Neutrophil (primary cell): ENCODE data around the gene TBC1D10A.

Experiments used
- H3K27ac ChIP-seq: fragments of 200-600 bp; sonication (generic); 2 replicates; pipeline ENCODE4 v1.5.1; 2016; ENCODE audit warnings: mild to moderate bottlenecking, moderate library complexity
- H3K27me3 ChIP-seq: fragments of 200-600 bp; sonication (generic); 2 replicates; pipeline ENCODE4 v1.6.0; 2016; ENCODE audit warnings: mild to moderate bottlenecking
- H3K36me3 ChIP-seq: fragments of 200-600 bp; sonication (generic); 2 replicates; pipeline ENCODE4 v1.5.1; 2017
- H3K4me1 ChIP-seq, 2 experiments: fragments of 200-600 bp in 1 of 2; sonication (generic) in 1 of 2; 1 replicate in 1 of 2; 2 replicates in 1 of 2; pipeline versions ENCODE4 v1.5.1 to v1.6.1; 2013 to 2016; ENCODE audit warnings: low read depth in 1 of 2, low read length in 1 of 2, mild to moderate bottlenecking in 1 of 2, moderate library complexity in 1 of 2; ENCODE audit not compliant: control insufficient read depth in 1 of 2, insufficient read depth in 1 of 2
- H3K4me3 ChIP-seq, 2 experiments: fragments of 200-600 bp in 1 of 2; sonication (generic) in 1 of 2; 1 replicate in 1 of 2; 2 replicates in 1 of 2; pipeline ENCODE4 v1.5.1; 2013 to 2016; ENCODE audit warnings: low read depth in 1 of 2, low read length in 1 of 2, mild to moderate bottlenecking in 1 of 2, moderate library complexity in 1 of 2
- H3K9me3 ChIP-seq: fragments of 200-600 bp; sonication (generic); 2 replicates; pipeline ENCODE4 v1.5.1; 2016
- CTCF ChIP-seq: fragments of 200-600 bp; sonication (generic); IDR thresholded peaks from 2 replicates; pipeline ENCODE4 v1.5.1; 2016; ENCODE audit warnings: antibody characterized with exemption

TBC1D10A gene

DNA sequence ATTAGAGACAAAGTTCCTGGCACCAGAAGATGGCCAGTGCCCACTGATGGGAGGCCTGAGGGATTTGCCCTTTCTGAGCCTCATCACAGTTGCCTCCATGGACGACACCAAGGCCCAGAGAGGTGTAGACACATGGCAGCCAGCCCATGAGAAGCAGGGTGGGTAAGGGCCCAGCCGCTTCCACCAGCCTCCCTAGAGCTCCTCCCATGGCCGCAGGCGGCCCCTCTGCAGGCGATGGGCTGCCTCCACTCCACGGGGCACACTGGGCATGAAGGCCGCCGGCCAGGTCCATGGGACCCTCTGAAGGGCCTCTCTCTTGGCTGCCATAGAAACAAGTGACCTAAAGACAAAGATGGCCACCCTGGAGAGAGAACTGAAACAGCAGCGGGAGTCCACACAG lies 44.6 kb upstream of the TBC1D10A start:
- H3K27me3 ChIP-seq, result no peaks in the 10 kb centered on the region
- no peak overlapping the region for H3K4me3 ChIP-seq
- no peak overlapping the region for H3K27ac ChIP-seq
- H3K4me1 ChIP-seq, result peaks cover 23 to 28% of the 10 kb centered on the region in 2 experiments
- H3K9me3 ChIP-seq, result no peaks in the 10 kb centered on the region
- no peak for TF ChIP-seq CTCF
- no peaks in the 10 kb centered on the region for H3K36me3 ChIP-seq

- Histone ChIP-seq H3K27ac (no peak overlapping the region), H3K9me3 (no peaks in the 10 kb centered on the region), H3K4me3 (no peak overlapping the region), H3K4me1 (peaks cover 23 to 28% of the 10 kb centered on the region in 2 experiments), H3K27me3 (no peaks in the 10 kb centered on the region), H3K36me3 (no peaks in the 10 kb centered on the region)
- TF ChIP-seq CTCF, result no peak
These were observed 44.0 kb upstream of the TBC1D10A start for GRCh38 chr22:30370641-30371230.

DNA sequence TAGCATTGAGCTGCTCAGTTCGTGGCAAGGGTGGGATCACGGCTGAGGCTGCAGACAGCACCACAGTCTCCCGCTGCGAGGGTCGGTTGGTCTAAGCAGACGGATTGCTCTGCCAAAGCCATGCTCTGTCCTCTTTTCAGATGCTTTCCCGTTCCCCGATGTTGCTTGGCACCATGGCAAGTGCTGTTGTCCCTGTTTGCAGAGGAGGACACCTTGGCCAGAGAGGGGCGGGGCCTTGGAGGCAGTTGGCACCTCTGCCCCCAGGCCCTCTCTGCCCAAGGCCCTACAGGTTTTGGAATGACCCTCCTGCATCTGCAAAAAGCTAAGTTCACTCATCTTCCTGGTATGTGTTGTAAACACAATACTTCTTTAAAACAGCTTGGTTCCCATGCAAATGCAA lies 41.7 kb upstream of the TBC1D10A start:
- Histone ChIP-seq H3K4me3 (no peak overlapping the region), H3K4me1 (peaks cover 15 to 16% of the 10 kb centered on the region in 2 experiments), H3K36me3 (no peaks in the 10 kb centered on the region), H3K9me3 (no peaks in the 10 kb centered on the region), H3K27me3 (no peaks in the 10 kb centered on the region), H3K27ac (no peak overlapping the region)
- TF ChIP-seq CTCF, result no peak

DNA sequence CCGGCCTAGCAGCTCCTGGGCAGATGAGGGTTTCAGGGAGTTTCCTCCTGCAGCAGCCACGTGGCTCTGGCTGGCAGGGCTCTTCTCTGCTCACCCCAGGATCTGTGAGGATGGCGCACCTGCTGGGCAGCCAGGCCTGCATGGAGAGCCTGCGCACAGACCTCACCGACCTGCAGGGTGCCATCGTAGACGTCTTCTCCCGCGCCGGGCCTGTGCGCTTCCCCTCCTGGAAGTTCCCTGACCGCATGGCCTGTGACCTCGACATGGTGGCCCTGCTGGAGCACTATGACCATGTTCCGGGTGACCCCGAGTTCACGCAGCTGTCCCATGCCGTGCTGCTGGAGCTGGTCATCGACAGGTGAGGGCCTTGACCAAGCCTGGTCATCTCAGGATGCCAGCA lies 39.1 kb upstream of the TBC1D10A start:
- no peak overlapping the region for H3K27ac ChIP-seq
- H3K27me3 ChIP-seq, result no peaks in the 10 kb centered on the region
- no peaks in the 10 kb centered on the region for H3K4me1 ChIP-seq
- no peaks in the 10 kb centered on the region for H3K36me3 ChIP-seq
- no peaks in the 10 kb centered on the region for H3K9me3 ChIP-seq
- H3K4me3 ChIP-seq, result no peak overlapping the region
- TF ChIP-seq CTCF, result no peak

GRCh38 chr22:30362651-30363281 lies 36.0 kb upstream of the TBC1D10A start:
- TF ChIP-seq CTCF, result no peak

More at GRCh38 chr22:30362651-30363281, 36.0 kb upstream of the TBC1D10A start:
- no peaks in the 10 kb centered on the region for H3K36me3 ChIP-seq
- no peaks in the 10 kb centered on the region for H3K4me1 ChIP-seq
- peaks cover 16% of the 10 kb centered on the region for H3K27me3 ChIP-seq
- H3K9me3 ChIP-seq, result no peaks in the 10 kb centered on the region
- no peak overlapping the region for H3K27ac ChIP-seq
- H3K4me3 ChIP-seq, result no peak overlapping the region
